ENCODE measurements around the gene LDLRAD4. TPM values are rescaled to one million over a fixed set of nuclear protein-coding genes. Genes with fewer than 3 reads are reported as not detected.

LDLRAD4 gene
- total RNA-seq, 2 donors from 2014 or later: 11.7 to 17.0 TPM

GRCh38 chr18:13456736-13457271 is 238.2 kb downstream of the LDLRAD4 start:
- no peak for DNase-seq
- no peak overlapping the region for H3K27ac ChIP-seq
- no peak for TF ChIP-seq CTCF (IDR thresholded peaks at IDR 0.05)
- H3K4me1 ChIP-seq: no peaks in the 10 kb centered on the region
- H3K4me3 ChIP-seq: no peak overlapping the region
- no peaks in the 10 kb centered on the region for H3K9me3 ChIP-seq
- H3K27me3 ChIP-seq: no peaks in the 10 kb centered on the region
- no peaks in the 10 kb centered on the region for H3K36me3 ChIP-seq
- no peak overlapping the region for H3K9ac ChIP-seq (ENCODE audit: low read depth in 2 of 2, low read length in 2 of 2)
- intact Hi-C loops (cut with DNase I): no loop called here

GRCh38 chr18:13457327-13457726 is 238.8 kb downstream of the LDLRAD4 start:
- DNase-seq: no peak
- H3K9me3 ChIP-seq: no peaks in the 10 kb centered on the region
- no peak overlapping the region for H3K4me3 ChIP-seq
- intact Hi-C loops (cut with DNase I): no loop called here
- no peak for TF ChIP-seq CTCF (IDR thresholded peaks at IDR 0.05)
- no peak overlapping the region for H3K27ac ChIP-seq
- H3K27me3 ChIP-seq: no peaks in the 10 kb centered on the region
- no peak overlapping the region for H3K9ac ChIP-seq (ENCODE audit: low read depth in 2 of 2, low read length in 2 of 2)
- H3K36me3 ChIP-seq: no peaks in the 10 kb centered on the region
- no peaks in the 10 kb centered on the region for H3K4me1 ChIP-seq

- no peak for DNase-seq
- intact Hi-C loops (cut with DNase I): no loop called here
- Histone ChIP-seq H3K27ac (no peak overlapping the region), H3K9me3 (no peaks in the 10 kb centered on the region), H3K4me3 (no peak overlapping the region), H3K36me3 (no peaks in the 10 kb centered on the region), H3K9ac (ENCODE audit: low read depth in 2 of 2, low read length in 2 of 2) (no peak overlapping the region), H3K4me1 (no peaks in the 10 kb centered on the region), H3K27me3 (no peaks in the 10 kb centered on the region)
- TF ChIP-seq CTCF (IDR thresholded peaks at IDR 0.05): no peak
Measured at GRCh38 chr18:13460946-13461345, 242.4 kb downstream of the LDLRAD4 start.

- TF ChIP-seq CTCF (IDR thresholded peaks at IDR 0.05): no peak
- no peak overlapping the region for H3K27ac ChIP-seq
- no peaks in the 10 kb centered on the region for H3K9me3 ChIP-seq
- no peak overlapping the region for H3K9ac ChIP-seq (ENCODE audit: low read depth in 2 of 2, low read length in 2 of 2)
- H3K27me3 ChIP-seq: no peaks in the 10 kb centered on the region
- no peak overlapping the region for H3K4me3 ChIP-seq
- no peak for DNase-seq
- no peaks in the 10 kb centered on the region for H3K36me3 ChIP-seq
- no peaks in the 10 kb centered on the region for H3K4me1 ChIP-seq
- intact Hi-C loops (cut with DNase I): no loop called here
Measured at GRCh38 chr18:13461469-13461868, 242.9 kb downstream of the LDLRAD4 start.

GRCh38 chr18:13461936-13462335 is 243.4 kb downstream of the LDLRAD4 start:
- Histone ChIP-seq H3K27ac (no peak overlapping the region), H3K9ac (ENCODE audit: low read depth in 2 of 2, low read length in 2 of 2) (no peak overlapping the region), H3K27me3 (no peaks in the 10 kb centered on the region), H3K36me3 (no peaks in the 10 kb centered on the region), H3K4me3 (no peak overlapping the region), H3K9me3 (no peaks in the 10 kb centered on the region), H3K4me1 (no peaks in the 10 kb centered on the region)
- DNase-seq: no peak
- intact Hi-C loops (cut with DNase I): no loop called here
- TF ChIP-seq CTCF (IDR thresholded peaks at IDR 0.05): no peak
